Activated naive CD8-positive, alpha-beta T cell treated with anti-CD3 and anti-CD28 coated beads, Interleukin-2, amount 50 U/mL, for 16 hours (primary cell): ENCODE results near the gene FTO.

ENCODE experiments used
- DNase-seq: peaks from one replicate; pipeline ENCODE4 v3.0.0-alpha.2; 2020; ENCODE audit warnings: low read depth, low spot score

FTO gene

GRCh38 chr16:53753431-53753830 lies 49.5 kb downstream of the FTO start:
- DNase-seq: no peak

GRCh38 chr16:53755026-53755910 lies 51.3 kb downstream of the FTO start:
- DNase-seq: no peak

- DNase-seq: no peak
These were observed 52.5 kb downstream of the FTO start for GRCh38 chr16:53756275-53756996.

- no peak for DNase-seq
These were observed 54.1 kb downstream of the FTO start for GRCh38 chr16:53757971-53758609.

GRCh38 chr16:53761962-53762703 lies 58.2 kb downstream of the FTO start:
- no peak for DNase-seq

DNA sequence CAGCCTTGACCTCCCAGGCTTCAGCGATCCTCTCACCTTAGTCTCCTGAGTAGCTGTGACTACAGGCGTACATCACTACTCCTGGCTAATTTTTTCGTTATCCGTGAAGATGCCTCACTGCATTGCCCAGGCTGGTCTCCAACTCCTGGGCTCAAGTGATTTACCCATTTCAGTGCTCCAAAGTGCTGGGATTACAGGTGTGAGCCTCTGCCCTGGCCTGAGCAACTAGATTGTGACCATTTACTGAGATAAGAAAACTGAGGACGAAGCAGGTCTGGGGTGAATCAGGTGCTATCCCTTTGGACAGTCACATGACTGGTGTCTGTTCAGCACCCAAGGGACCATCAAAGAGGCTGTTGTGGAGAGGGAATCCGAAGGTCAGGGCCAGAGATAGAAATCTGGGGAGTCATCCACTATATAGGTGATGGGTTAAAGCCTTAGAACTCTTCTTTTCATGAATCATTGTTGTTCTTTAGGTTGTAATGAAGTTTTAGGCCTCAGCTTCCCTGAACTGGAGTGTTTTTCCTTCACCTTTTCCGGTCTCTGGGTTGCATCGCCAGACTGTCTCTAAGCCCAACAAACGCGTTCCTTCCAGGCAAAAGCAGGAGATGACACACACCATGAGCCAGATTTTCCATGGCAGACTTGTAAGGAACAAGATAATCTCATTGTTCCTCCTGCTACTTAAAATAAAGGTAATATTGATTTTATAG lies 62.5 kb downstream of the FTO start:
- DNase-seq: no peak

- no peak for DNase-seq
These were observed 64.2 kb downstream of the FTO start for GRCh38 chr16:53768167-53768566.

GRCh38 chr16:53768593-53768992 lies 64.6 kb downstream of the FTO start:
- no peak for DNase-seq

GRCh38 chr16:53769185-53769584 lies 65.2 kb downstream of the FTO start:
- DNase-seq: no peak

DNA sequence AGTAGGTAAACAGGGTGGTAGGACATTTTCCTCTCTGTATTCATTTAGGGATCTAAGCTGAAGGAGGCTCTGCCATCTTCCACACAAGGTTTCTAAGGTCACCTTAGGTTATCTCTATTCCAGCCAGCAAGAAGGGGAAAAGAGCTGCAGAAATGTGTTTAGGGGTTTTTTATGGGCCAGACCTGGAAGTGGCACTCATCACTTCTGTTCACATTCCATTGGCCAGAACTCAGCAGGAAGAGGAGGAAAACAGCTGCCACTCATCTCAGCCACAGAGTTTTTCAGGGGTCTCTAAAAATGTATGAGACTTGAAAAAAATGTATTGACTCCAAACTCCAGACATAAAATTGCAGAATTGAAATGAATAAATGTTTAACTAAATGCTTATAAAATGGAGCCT lies 65.8 kb downstream of the FTO start:
- DNase-seq: no peak

DNA sequence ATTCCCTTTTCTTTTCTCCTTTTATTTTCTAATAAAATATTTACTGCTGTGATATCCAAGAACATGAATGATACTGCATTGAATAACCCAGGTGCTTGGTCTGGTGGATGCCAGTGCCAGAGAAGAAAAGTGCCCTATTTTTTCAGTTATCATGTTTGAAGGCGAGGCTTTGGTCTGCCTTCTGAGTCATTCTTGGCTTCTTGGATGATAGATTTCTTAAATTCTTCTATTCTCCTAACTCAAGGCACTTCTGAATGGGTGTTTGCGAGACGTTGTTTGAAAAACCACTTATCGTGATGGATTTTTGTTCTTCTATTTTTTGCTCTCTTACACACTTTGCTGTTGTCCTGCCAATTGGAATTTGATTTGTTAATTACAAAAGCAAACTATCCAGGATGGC lies 66.7 kb downstream of the FTO start:
- DNase-seq: no peak

GRCh38 chr16:53771655-53772497 lies 67.9 kb downstream of the FTO start:
- no peak for DNase-seq

- DNase-seq: no peak
These were observed 69.3 kb downstream of the FTO start for GRCh38 chr16:53773150-53773846.

DNA sequence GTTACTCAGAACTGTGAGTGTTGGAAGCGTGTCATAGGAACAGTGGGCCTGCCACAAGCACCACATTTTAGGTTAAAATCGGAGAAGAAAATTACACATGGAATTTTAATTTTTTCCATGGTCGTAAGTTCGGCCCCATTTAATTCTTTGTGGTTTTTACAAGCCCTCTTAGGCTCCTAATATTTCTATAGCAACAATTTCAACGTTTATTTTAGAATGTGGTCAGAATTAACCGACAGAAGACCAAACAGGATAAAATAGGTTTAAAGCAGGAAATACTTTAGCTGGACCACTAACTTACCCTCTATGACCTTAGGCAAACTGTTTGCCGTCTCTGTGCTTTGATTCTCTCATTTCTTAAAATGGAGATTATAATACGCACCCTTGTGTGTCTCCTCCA lies 69.9 kb downstream of the FTO start:
- DNase-seq: no peak

GRCh38 chr16:53775106-53775820 lies 71.3 kb downstream of the FTO start:
- no peak for DNase-seq

DNA sequence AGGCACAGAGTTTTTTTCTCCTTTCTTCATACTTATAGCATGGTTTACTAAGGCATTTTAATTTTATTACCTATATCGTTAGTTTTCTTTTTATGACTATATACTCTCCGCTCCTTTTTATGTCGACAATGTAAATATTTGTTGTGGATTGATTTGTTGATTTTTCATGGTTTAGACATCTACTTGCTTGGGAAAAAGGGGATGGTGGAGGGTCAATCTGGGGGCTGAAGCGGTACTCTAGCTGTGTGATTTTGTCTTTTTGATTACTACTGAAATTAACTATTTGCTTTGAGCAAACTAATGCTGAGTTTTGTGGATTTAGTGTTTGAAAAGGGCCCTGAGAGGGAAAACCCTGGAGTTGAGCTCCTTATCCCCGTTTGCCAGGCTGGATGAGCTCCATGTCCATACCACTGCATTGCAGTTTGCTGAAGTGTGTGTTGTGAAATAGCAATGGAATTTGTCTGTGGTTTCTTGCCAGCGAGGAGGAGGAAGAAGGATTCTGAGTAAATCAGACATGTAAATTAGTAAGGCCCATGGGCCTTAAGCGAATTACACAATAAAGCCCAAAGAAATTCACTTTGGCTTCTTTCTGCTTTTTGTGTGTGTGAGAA lies 72.0 kb downstream of the FTO start:
- DNase-seq: no peak

- DNase-seq: no peak
These were observed 75.2 kb downstream of the FTO start for GRCh38 chr16:53779186-53779585.

DNA sequence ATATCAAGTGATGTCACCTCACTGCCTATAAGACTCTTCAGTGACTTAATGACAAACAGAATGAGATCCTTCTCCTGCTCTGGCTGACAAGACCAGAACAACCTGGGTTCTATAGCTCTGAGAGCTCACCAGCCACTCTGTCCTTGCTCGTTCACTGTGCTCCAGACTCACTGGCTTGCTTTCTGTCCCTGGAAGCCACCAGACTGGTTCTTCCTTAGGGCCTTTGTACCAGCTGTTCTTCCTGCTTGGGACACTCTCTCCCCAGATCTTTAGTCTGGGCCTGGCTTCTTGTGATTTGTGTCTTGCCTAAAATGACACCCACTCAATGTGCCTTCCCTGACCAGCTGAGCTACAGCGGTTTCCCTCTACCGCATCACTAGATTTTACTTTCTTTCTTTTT lies 76.1 kb downstream of the FTO start:
- no peak for DNase-seq
